Medulla oblongata (tissue), 1 donor: ENCODE measurements around the gene C5orf46.

ENCODE experiments used
- DNase-seq: peaks from one replicate; pipeline ENCODE4 v3.0.0-alpha.2; 2015; ENCODE audit errors: extremely low spot score

C5orf46 gene

GRCh38 chr5:147859962-147860640, 46.2 kb downstream of the C5orf46 start:
- DNase-seq, result no peak

- no peak for DNase-seq
Measured at GRCh38 chr5:147858565-147858964, 47.8 kb downstream of the C5orf46 start.

- peak; percentile 81 for DNase-seq
Measured at GRCh38 chr5:147857302-147858129, 48.8 kb downstream of the C5orf46 start.

GRCh38 chr5:147856801-147857200, 49.5 kb downstream of the C5orf46 start:
- no peak for DNase-seq

GRCh38 chr5:147855774-147856069, 50.6 kb downstream of the C5orf46 start:
- no peak for DNase-seq

- DNase-seq, result no peak
Measured at GRCh38 chr5:147854894-147855773, 51.2 kb downstream of the C5orf46 start.

GRCh38 chr5:147854331-147854730, 52.0 kb downstream of the C5orf46 start:
- no peak for DNase-seq

- DNase-seq, result no peak
Measured at GRCh38 chr5:147853372-147853987, 52.9 kb downstream of the C5orf46 start.

- DNase-seq, result no peak
Measured at GRCh38 chr5:147852365-147852764, 54.0 kb downstream of the C5orf46 start.

GRCh38 chr5:147851578-147851977, 54.8 kb downstream of the C5orf46 start:
- DNase-seq, result no peak

- DNase-seq, result no peak
Measured at GRCh38 chr5:147849226-147849625, 57.1 kb downstream of the C5orf46 start.

GRCh38 chr5:147845618-147846017, 60.7 kb downstream of the C5orf46 start:
- no peak for DNase-seq

- no peak for DNase-seq
Measured at GRCh38 chr5:147844846-147845245, 61.5 kb downstream of the C5orf46 start.

- no peak for DNase-seq
Measured at GRCh38 chr5:147842869-147843268, 63.5 kb downstream of the C5orf46 start.
